PFSK-1 (cell line): ENCODE data around the gene RAB38.

Experiments used
- POLR2AphosphoS5 ChIP-seq: IDR thresholded peaks from 2 replicates; pipeline ENCODE4 v1.6.1; 2012; ENCODE audit warnings: low read depth, mild to moderate bottlenecking, control low read depth, low read length, moderate library complexity
- TF ChIP-seq, protein P1 (sequence below), 2 experiments: IDR thresholded peaks; 2 replicates each; pipeline versions ENCODE4 v1.6.1 to v1.8.0; 2011 to 2012; ENCODE audit warnings: low read depth in 2 of 2, low read length in 2 of 2, control low read depth in 1 of 2, inconsistent platforms in 1 of 2, mild to moderate bottlenecking in 1 of 2, moderate library complexity in 1 of 2; ENCODE audit not compliant: insufficient read depth in 1 of 2

DNA sequence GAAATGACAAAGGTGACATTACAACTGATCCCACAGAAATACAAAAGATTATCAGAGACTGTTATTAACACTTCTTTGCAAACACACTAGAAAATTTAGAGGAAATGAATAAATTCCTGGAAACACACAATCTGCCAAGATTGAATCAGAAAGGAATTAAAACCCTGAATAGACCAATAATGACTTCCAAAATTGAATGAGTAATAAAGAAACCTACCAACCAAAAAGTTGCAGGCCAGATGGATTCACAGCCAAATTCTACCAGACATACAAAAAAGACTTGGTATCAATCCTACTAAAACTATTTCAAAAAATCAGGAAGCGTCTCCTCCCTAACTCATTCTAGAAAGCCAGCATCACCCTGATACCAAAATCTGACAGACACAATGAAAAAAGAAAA is 17.2 kb downstream of the RAB38 start:
- TF ChIP-seq POLR2AphosphoS5: no peak
- TF ChIP-seq, protein P1, sequence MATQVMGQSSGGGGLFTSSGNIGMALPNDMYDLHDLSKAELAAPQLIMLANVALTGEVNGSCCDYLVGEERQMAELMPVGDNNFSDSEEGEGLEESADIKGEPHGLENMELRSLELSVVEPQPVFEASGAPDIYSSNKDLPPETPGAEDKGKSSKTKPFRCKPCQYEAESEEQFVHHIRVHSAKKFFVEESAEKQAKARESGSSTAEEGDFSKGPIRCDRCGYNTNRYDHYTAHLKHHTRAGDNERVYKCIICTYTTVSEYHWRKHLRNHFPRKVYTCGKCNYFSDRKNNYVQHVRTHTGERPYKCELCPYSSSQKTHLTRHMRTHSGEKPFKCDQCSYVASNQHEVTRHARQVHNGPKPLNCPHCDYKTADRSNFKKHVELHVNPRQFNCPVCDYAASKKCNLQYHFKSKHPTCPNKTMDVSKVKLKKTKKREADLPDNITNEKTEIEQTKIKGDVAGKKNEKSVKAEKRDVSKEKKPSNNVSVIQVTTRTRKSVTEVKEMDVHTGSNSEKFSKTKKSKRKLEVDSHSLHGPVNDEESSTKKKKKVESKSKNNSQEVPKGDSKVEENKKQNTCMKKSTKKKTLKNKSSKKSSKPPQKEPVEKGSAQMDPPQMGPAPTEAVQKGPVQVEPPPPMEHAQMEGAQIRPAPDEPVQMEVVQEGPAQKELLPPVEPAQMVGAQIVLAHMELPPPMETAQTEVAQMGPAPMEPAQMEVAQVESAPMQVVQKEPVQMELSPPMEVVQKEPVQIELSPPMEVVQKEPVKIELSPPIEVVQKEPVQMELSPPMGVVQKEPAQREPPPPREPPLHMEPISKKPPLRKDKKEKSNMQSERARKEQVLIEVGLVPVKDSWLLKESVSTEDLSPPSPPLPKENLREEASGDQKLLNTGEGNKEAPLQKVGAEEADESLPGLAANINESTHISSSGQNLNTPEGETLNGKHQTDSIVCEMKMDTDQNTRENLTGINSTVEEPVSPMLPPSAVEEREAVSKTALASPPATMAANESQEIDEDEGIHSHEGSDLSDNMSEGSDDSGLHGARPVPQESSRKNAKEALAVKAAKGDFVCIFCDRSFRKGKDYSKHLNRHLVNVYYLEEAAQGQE (IDR thresholded peaks at IDR 0.05; ENCODE audit: insufficient read depth in 1 of 2, low read depth in 2 of 2, low read length in 2 of 2): no peak
